ENCODE results near the gene EXOC3L4.

- TF ChIP-seq CTCF (conservative IDR thresholded peaks at IDR 0.05 in 1 of 2, IDR thresholded peaks at IDR 0.05 in 1 of 2; ENCODE audit: low read depth in 1 of 2, low read length in 2 of 2), result no peak
- no peak for TF ChIP-seq EZH2 (IDR thresholded peaks at IDR 0.05; ENCODE audit: low read length, missing control alignments)
These were observed 55.1 kb downstream of the EXOC3L4 start for GRCh38 chr14:103149351-103150237.
